Activated B cell treated with CpG ODN at 0.5 μM for 24 hours (primary cell): ENCODE measurements around the gene HOXD13. TPM values are rescaled to one million over a fixed set of nuclear protein-coding genes. Genes with fewer than 3 reads are reported as not detected.

Experiments
- ATAC-seq: fragments of 200-7000 bp; cut with Tn5 transposase; one replicate; pipeline ENCODE4 v1.10.0; 2021; ENCODE audit warnings: low read depth, mild to moderate bottlenecking, moderate library complexity
- CTCF ChIA-PET: fragments of 350-600 bp; sonication (Branson Sonifier 250); formaldehyde crosslinking; loops from one replicate; lab custom pipeline; 2021; ENCODE audit warnings: antibody characterized with exemption; lab: Charles Lee
- POLR2A ChIA-PET: fragments of 350-600 bp; sonication (Branson Sonifier 250); formaldehyde crosslinking; loops from one replicate; lab custom pipeline; 2021; ENCODE audit warnings: antibody characterized with exemption; lab: Charles Lee
- DNase-seq: peaks from one replicate; pipeline ENCODE4 v3.0.0; 2022
- H3K27ac Mint-ChIP-seq: one replicate; pipeline ENCODE4 v1.8.0; 2020; ENCODE audit warnings: mixed read lengths
- H3K27me3 Mint-ChIP-seq: one replicate; pipeline ENCODE4 v1.8.0; 2021; ENCODE audit warnings: mixed read lengths
- H3K36me3 Mint-ChIP-seq: one replicate; pipeline ENCODE4 v1.8.0; 2021; ENCODE audit warnings: low read depth, mixed read lengths
- H3K4me1 Mint-ChIP-seq: one replicate; pipeline ENCODE4 v1.8.0; 2021; ENCODE audit warnings: mixed read lengths
- H3K4me3 Mint-ChIP-seq: one replicate; pipeline ENCODE4 v1.8.0; 2020; ENCODE audit warnings: mild to moderate bottlenecking, mixed read lengths
- H3K9me3 Mint-ChIP-seq: one replicate; pipeline ENCODE4 v1.8.0; 2020; ENCODE audit warnings: mixed read lengths
- intact Hi-C: fragments of 100-400 bp; cut with micrococcal nuclease; formaldehyde crosslinking; loops from one replicate; pipeline ENCODE4 v1.15.1; 2024
- total RNA-seq: library from RNA; stranded (reverse); gene quantifications from 2 replicates; pipeline ENCODE4 v1.2.3, GENCODE V29; 2022
- TF ChIP-seq, protein P1 (sequence below): fragments of 200-600 bp; IDR thresholded peaks from one replicate; pipeline ENCODE4 v1.8.0; 2022; ENCODE audit warnings: antibody characterized with exemption, mild to moderate bottlenecking

The HOXD13 gene
- total RNA-seq, 1 donor from 2014 or later, result not detected

DNA sequence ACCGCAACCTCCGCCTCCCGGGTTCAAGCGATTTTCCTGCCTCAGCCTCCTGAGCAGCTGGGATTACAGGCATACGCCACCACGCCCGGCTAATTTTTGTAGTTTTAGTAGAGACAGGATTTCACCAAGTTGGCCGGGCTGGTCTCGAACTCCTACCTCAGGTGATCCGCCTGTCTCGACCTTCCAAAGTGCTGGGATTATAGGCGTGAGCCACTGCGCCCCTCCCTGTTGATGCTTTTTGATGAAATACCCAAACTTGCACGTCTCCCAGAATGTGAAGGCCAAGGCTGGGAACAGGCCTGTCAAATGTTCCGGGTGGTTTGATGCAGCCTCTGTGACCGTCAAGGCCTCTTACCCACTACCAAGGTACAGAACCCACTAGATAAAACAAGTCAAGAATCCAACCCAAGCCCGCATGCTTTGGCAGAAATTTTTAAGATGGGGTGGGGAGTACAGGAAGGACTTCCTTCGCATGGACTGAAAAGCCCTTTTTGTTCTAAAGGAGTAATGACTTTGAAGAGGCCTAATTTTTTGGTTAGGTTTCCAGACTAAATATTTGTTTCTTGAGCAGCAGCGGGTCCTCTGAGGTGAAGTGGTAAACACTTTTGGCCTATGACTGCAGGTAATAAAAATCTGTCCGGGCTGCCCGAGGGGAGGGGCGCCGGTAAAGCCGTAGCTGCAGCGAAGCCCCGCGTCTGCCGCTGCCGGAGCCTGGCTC, 5.0 kb upstream of the HOXD13 start:
- POLR2A ChIA-PET, result no interaction called here
- CTCF ChIA-PET, result no interaction called here
- Mint-ChIP-seq H3K4me1 (peaks cover 10% of the 10 kb centered on the region), H3K27ac (no peak overlapping the region), H3K4me3 (no peak overlapping the region), H3K27me3 (peaks cover 84% of the 10 kb centered on the region), H3K36me3 (no peaks in the 10 kb centered on the region), H3K9me3 (peaks cover 3% of the 10 kb centered on the region)
- DNase-seq, result no peak
- TF ChIP-seq, protein P1, sequence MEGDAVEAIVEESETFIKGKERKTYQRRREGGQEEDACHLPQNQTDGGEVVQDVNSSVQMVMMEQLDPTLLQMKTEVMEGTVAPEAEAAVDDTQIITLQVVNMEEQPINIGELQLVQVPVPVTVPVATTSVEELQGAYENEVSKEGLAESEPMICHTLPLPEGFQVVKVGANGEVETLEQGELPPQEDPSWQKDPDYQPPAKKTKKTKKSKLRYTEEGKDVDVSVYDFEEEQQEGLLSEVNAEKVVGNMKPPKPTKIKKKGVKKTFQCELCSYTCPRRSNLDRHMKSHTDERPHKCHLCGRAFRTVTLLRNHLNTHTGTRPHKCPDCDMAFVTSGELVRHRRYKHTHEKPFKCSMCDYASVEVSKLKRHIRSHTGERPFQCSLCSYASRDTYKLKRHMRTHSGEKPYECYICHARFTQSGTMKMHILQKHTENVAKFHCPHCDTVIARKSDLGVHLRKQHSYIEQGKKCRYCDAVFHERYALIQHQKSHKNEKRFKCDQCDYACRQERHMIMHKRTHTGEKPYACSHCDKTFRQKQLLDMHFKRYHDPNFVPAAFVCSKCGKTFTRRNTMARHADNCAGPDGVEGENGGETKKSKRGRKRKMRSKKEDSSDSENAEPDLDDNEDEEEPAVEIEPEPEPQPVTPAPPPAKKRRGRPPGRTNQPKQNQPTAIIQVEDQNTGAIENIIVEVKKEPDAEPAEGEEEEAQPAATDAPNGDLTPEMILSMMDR, result no peak
- ATAC-seq, result no peak
- intact Hi-C loops, result no loop called here

DNA sequence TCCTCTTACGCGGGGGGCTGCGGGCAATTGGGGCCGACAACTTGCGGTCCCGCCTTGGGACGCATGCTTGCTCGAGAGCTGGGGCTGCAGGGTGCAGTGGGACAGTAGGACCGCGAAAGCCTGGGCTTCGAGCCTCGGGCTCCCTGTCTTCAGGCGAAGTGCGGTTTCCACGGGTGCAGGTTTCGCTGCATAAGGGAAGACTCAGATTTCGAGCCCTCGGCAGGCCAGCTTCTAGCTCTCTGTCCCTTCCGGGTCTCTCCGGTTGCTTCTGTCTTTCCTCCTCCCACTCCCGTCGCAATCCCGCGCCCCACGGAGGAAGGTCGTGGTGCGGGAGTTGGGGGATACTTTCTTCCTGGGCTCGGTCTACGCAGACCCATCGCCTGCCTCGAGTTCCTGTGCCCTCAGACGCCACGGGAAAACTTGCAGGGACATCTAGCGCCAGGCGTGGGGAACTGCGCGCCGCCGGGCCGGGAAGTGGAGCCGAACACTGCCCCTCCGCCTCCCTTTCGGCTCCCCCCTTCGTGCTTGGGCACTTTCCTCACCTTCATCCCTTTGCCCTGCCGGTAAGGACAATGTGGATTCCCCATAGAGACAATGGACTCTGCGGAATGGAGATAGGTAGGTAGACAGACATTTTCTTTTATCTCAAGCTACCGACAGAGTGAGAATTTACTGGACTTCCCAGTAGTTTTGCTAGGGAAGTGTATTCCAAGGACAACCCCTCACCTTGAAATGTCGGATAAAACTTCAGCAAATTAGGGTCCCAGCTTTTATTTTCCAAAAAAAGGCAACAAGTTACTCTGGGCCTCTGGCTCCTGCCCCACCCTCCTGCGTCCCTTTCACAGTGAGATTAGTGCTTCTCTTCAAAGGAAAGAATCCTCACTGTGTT, 4.2 kb upstream of the HOXD13 start:
- peaks cover 3% of the 10 kb centered on the region for H3K9me3 Mint-ChIP-seq

DNA sequence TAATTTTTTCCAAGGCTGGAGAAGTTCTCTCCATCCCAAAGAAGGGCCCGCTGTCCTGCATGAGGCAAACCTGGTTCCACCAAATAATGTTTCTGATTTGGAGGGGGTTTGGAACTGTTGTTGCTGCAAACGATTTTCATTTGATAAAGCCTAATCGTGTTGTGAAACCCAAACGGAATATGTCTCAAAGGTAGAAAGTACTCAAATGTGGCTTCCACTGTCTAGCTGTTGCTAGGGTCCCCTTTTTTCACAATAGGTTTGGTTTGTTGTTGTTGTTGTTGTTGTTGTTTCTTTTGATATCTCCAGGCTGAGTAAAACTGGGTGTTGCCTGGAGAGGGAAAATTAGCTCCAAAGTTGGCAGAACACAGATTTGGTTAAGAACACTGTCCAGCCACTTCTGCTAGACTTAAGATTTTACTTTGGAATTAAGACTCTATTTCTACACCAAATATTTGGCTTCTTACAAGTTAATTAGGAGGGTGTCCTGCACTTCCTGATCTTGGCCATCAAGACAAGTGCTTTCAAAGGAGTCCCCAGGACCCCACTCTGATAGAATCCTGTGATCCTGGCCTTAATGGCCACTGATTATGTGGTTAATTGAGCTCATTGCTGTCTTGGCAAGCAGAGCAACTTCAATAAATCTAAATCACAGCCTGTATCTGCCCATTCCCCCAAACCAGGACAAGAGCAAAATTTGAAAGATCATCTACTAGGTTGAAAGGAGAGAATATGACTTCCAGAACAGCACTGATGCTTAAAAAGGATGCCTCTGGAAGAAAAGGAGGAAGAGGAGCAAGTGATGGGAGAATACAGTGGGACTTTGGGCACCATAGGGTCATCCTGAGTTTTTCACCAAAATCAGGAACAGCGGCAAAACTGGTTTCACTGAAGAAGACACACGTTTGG, 3.3 kb upstream of the HOXD13 start:
- H3K4me1 Mint-ChIP-seq, result peaks cover 13% of the 10 kb centered on the region
- ATAC-seq (no peak), DNase-seq (no peak)
- ChIA-PET CTCF (no interaction called here), POLR2A (no interaction called here)
- H3K27me3 Mint-ChIP-seq, result peaks cover 80% of the 10 kb centered on the region
- no peaks in the 10 kb centered on the region for H3K36me3 Mint-ChIP-seq
- H3K4me3 Mint-ChIP-seq, result no peak overlapping the region
- H3K27ac Mint-ChIP-seq, result no peak overlapping the region
- H3K9me3 Mint-ChIP-seq, result peaks cover 3% of the 10 kb centered on the region
- intact Hi-C loops, result no loop called here
- TF ChIP-seq, protein P1, result no peak

More for the DNA sequence above, 4.2 kb upstream of the HOXD13 start:
- ChIA-PET POLR2A (no interaction called here), CTCF (no interaction called here)
- peak overlapping the region; percentile 60 for H3K4me3 Mint-ChIP-seq
- peaks cover 80% of the 10 kb centered on the region for H3K27me3 Mint-ChIP-seq
- intact Hi-C loops, result no loop called here
- no peaks in the 10 kb centered on the region for H3K36me3 Mint-ChIP-seq
- TF ChIP-seq, protein P1, result no peak
- DNase-seq, result no peak
- H3K4me1 Mint-ChIP-seq, result peaks cover 10% of the 10 kb centered on the region
- H3K27ac Mint-ChIP-seq, result no peak overlapping the region
- ATAC-seq, result no peak

DNA sequence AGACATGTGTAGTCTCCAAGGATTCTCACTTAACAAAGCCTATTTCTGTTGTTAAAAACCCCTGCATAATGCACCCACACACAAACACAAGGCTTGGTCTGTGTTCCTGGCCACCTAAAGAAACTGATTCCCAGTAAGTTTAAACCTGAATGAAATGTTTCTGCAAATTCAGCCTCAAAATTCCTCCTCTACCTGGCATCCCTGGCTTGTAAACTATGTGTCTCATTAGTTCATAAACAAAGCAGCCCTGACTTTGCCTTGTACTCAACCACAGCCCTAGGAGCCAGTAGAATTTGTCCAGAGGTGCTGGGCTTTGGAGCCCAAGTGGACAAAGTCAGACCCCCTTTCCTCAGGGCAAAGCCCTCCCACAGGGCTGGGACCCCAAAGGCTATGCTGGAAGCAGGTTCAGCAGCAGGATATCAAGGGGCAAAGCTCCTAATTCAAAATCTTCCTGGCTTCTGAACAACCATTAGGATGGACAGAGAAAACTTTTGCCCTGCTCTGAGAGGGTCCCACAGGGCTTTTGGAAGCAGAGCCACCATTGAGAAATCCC, 2.6 kb upstream of the HOXD13 start:
- H3K27ac Mint-ChIP-seq, result no peak overlapping the region
- H3K36me3 Mint-ChIP-seq, result no peaks in the 10 kb centered on the region
- DNase-seq (no peak), ATAC-seq (no peak)
- POLR2A ChIA-PET, result no interaction called here
- CTCF ChIA-PET, result no interaction called here
- peaks cover 81% of the 10 kb centered on the region for H3K27me3 Mint-ChIP-seq
- peaks cover 3% of the 10 kb centered on the region for H3K9me3 Mint-ChIP-seq
- TF ChIP-seq, protein P1, result no peak
- peaks cover 13% of the 10 kb centered on the region for H3K4me1 Mint-ChIP-seq
- no peak overlapping the region for H3K4me3 Mint-ChIP-seq
- intact Hi-C loops, result loop anchor here (10.0 kb wide), 1 partner anchor 1055 kb away; no protein-coding TSS in a partner anchor
